GM18873 (cell line): ENCODE measurements around the gene MADCAM1.
"Not testable (repeated sequence)": the region's sequence is repeated elsewhere in the genome, so short reads cannot be mapped to it uniquely, and the experiment has no call there.

Experiments used
- ATAC-seq: cut with Tn5 transposase; IDR thresholded peaks from one replicate; pipeline ENCODE4 v1.9.1; 2021; ENCODE audit warnings: mild to moderate bottlenecking, moderate library complexity, moderate number of reproducible peaks; ENCODE audit not compliant: unreplicated experiment, low FRiP score

The MADCAM1 gene

DNA sequence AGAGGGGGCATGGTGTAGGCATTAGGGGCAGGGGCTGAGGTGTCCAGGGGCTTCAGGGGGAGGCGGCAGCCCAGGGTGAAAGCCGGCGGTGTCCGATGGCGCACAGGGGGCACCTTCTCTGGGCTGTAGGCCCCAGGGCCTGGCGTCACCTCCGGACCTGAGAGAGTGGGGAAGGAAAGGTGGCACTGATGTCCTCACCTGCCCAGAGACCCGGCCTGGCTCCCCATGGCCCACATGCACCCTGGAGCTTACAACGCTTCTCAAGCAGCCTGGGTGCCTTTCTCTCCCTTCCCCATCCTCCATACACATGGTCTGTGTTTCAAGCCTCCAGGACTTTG is 32.1 kb upstream of the MADCAM1 start:
- ATAC-seq = no peak

DNA sequence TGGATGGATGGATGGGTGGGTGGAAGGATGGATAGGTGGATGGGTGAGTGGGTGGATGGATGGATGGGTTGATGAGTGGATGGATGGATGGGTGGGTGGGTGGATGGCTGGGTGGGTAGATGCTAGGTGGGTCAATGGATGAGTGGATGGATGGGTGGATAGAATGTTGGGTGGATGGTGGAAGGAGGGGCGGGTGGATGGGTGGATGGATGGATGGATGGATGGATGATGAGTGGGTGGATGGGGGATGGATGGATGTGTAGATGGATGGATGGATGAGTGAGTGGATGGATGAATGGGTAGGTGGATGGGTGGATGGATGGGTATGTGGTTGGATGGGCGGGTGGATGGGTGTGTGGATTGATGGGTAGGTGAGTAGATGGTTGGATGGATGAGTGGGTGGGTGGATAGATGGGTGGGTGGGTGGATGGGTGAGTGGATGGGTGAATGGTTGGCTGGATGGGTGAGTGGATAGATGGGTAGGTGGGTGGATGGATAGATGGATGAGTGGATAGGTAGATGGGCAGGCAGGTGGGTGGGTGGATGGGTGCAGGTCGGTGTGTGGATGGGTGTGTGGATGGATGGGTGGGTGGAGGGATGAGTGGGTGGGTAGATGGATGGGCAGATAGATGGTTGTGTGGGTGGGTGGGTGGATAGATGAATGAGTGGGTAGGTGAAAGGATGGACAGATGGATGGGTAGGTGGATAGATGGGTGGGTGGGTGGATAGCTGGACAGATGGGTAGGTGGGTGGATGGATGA is 31.1 kb upstream of the MADCAM1 start:
- ATAC-seq = no peak

DNA sequence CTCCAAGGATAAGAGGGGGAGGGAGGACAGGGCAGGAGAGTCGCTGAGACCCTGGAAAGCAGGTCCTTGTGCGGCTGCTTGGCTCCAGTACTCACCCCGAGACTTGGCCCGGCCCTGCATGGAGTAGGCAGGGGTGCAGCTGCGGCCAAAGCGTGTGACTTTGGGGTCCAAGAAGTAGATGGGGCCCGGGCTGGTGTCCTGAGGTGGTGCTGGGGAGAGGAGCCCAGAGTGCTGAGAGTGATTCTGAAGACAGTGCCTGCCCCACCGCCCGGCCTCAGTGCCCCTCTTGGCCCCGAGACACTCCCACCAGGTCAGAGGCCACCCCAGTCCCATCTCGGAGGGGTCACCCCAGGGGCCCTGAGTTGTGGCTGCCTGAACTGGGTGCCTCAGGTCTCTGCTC is 28.7 kb upstream of the MADCAM1 start:
- no peak for ATAC-seq

GRCh38 chr19:468587-469256 is 27.6 kb upstream of the MADCAM1 start:
- ATAC-seq = no peak

GRCh38 chr19:469833-470232 is 26.5 kb upstream of the MADCAM1 start:
- ATAC-seq = no peak

GRCh38 chr19:470701-471100 is 25.6 kb upstream of the MADCAM1 start:
- ATAC-seq = no peak

DNA sequence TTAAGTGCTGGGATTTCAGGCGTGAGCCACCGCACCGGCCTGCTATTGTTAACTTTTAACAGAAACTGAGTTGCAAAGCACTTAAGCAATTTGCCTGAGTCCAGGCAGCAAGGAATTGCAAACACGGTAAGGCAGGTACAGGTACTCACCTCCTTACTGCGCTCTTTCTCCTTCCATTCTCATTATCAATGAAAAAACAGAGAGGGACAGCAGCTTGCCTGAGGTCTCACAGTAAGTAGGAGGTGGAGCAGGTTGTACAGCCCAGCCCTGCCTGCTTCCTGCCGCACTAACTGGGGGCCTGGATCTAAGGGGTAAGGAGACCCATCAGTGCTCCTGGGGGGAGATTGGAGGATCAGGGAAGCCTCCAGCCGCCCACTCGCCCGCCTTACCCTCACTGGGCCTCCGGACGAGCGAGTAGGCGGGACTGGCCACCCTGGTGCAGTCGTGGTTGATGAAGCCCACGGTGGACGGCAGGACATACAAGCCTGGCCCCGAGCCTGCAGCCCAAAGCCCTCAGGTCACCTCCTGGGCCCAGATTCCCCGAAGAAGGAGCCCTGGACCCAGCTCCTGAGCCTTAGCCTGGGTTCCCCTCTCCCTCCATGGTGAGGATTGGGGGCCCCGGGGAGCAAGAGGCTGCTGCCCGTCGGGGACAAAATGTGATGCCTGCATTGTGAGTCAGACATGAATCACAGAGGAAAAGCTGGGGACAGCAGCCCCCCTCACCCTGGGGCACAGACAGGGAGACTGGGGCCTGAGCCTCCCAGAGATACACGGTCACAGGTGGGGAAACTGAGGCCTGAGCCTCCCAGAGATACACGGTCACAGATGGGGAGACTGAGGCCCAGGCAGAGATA is 24.1 kb upstream of the MADCAM1 start:
- no peak for ATAC-seq

DNA sequence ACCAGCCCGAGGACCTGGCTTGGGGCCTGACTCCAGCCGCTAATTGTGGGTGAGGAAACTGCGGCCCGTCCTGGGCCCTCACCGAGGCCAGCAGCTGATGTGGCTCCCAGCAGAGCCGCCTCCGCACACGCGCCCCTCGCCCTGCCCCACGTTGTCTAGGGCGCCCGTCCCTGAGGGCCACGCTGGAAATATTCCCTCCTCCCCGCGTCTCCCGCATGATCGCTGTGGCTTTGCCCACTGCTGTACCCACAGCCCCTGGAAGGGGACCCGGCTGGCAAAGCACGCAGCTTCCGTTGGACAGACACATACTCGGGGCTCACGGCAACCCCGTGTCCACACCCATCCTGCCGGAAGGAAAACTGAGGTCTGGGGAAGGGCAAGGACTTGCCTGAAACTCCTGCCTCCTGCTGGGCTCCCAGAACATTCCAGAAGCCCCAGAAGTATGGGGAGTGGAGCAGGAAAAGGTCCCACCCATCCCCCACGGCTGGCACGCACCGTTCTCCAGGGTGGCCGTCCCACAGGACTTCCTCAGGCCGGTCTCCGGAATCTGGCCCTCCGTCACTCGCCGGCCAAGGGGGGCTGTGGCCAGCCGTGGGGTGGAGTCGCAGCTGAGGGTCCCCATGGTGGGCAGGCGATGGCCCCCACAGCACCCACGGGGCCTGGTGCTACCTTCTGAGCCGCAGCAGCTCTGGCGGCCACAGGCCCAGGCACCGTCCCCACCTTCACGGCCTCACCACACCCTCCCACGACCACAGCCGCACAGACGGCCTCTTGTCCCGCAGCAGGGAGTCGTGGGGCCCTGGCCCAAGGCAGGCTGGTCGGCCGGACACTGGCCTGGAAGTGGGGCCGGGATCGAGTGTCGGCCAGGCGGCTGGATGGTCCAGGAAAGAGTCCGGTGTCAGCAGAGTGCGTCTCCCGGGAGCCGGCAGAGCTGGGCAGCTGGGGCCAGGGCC is 21.9 kb upstream of the MADCAM1 start:
- ATAC-seq = no peak

DNA sequence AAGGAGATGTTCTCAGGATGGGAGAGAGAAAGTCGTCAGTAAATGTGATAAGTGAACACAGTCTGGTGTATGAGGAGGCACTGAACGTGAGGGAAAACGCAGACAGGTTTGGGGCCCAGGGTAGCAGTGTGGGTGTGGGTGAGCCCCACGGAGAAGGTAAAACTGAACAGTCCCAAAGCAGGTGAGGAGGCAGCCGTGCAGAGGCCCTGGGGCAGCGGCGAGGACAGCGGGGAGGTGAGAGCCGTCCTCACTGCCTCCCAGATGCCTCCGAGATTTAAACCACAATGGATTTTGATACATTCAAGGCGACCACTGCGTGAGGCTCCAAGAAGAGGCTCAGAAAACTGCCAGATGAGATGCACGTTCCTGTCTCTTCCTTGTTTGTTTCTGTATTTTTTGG is 20.9 kb upstream of the MADCAM1 start:
- ATAC-seq = no peak

GRCh38 chr19:478236-478903 is 17.9 kb upstream of the MADCAM1 start:
- no peak for ATAC-seq

DNA sequence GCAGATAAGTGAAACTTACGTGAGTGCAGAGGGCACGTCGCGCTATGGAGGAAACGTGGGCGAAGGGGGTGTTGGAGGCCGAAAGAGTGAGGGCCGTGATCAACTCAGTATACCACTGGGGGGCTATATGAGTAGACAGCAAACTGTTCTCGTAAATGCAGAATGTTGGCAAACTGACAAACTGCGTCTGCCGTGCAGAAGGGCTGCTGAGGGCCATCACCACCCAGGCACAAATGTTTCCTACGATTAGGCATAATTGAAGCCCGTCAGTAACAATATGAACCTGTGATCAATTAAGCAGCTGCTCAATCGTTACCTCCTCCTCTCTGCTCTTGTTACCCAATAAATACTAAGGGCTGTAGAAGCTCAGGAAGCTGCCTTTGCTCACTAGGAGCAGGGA is 17.3 kb upstream of the MADCAM1 start:
- no peak for ATAC-seq

- no peak for ATAC-seq
These were observed 16.1 kb upstream of the MADCAM1 start for GRCh38 chr19:480016-480855.

GRCh38 chr19:481100-481499 is 15.2 kb upstream of the MADCAM1 start:
- not testable (repeated sequence) for ATAC-seq

DNA sequence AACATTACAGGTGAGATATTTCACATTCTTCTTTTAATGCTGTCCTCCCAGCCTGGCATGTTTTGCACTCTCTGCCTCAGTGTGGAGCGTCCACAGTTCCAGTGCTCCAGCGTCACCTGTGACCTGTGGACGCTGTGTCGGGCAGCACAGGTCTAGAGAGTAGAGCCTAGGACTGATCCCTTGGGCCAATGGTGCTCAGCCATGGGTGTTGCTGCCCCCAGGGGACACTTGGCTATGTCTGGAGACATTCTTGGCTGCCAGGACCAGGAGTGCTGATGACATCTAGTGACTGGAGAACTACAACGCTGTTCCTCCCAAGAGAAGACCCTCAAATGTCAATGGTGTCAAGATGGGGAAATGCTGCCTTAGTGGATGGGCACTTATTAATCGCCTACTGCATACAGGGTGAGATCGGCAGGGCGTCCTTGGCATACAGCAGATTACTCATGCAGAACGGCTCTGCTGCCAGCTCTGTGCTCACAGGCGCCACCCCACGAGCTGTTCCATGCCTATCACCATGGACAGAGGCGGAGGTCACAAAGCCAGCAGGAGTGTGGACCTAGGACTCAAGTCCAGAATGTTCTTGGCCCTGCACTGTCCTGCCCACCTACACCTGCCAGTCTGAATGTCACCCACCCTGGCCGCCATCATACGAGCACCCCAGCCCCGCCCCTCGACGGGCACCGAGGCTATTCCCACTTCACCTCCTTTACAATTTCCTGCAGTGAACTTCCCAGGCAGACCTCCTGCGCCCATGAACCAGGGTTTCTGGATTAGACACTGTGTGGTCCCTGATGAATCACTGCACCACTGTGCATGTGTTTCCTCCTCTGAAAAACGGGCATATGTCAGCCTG is 13.9 kb upstream of the MADCAM1 start:
- ATAC-seq = no peak

GRCh38 chr19:483332-484072 is 12.8 kb upstream of the MADCAM1 start:
- no peak for ATAC-seq

DNA sequence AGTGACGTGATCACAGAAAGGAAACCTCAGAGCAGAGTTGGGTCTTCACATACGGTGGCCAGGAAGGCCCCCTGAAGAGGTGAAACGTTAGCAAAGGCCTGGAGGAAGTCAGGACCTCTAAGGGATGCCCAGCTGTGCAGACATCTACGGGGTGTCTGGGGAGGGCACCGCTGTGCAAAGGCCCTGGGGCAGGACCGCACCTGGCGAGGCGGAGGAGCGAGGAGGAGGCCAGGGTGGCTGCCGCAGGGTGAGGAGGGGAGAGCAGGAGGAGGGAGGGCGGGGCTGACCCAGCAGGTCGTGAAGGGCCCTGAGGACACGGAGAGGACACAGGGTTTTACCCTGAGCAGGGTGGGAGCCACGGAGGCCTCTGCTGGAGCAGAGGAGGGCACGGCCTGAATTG is 11.8 kb upstream of the MADCAM1 start:
- no peak for ATAC-seq

DNA sequence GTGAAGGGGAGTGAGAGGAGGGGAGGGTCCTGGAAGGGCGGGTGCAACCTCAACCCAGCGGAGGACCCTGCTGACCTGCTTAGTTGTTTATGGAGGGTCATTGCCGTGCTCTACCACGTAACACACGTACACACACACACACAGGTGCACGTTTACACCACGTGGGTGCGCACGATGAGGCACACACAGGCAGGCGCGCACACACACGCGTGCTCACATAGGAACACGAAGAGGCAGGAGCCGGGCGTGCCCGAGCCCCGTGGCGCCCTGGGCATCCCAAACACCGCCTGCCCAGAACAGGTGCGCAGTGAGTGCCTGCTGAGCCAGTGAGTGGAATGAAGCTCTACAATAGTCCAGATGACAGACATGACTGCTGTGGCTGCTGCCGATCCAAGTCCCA is 11.2 kb upstream of the MADCAM1 start:
- no peak for ATAC-seq
